ENCODE measurements around the gene TAF11L10.
"Not testable (repeated sequence)": the region's sequence is repeated elsewhere in the genome, so short reads cannot be mapped to it uniquely, and the experiment has no call there.

DNA sequence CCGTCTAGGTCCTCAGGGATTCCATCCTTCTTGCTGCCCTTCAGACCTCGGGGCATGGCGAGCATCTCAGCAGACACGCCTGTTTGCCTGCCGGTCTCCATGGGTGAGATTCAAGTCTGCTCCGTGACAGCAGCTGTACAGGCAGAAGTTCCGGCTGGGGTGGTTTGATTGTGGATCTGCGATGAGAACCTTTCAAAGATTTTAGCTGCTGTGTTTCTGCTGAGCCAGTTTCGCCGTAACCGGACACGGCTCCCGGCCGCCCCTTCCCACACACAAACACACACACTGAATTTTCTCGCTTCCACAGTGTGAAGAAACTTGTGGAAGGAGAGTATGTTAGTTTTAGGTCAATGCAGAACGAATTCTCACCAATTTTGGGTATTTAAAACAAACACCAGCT is 6.8 kb downstream of the TAF11L10 start, which contains the start of gene TAF11L8:
- TF ChIP-seq EZH2phosphoT487 (IDR thresholded peaks at IDR 0.05; ENCODE audit: insufficient read depth, low read depth); EZH2 (IDR thresholded peaks at IDR 0.05; ENCODE audit: insufficient read depth, poor library complexity, severe bottlenecking): not testable (repeated sequence)
